Suppressor macrophage treated with lipopolysaccharide for 1 hour (primary cell): ENCODE data around the gene LPCAT2.
A peak's percentile ranks its signal among the peaks of the same experiment; 100 is the strongest.

Experiments used
- DNase-seq, 3 donors: peaks; one replicate each; pipeline ENCODE4 v3.0.0-alpha.2; 2020 to 2022

Gene LPCAT2

GRCh38 chr16:55480228-55480655 is 28.6 kb upstream of the LPCAT2 start:
- DNase-seq: peak; percentile 29 to 65 (median 35)

DNA sequence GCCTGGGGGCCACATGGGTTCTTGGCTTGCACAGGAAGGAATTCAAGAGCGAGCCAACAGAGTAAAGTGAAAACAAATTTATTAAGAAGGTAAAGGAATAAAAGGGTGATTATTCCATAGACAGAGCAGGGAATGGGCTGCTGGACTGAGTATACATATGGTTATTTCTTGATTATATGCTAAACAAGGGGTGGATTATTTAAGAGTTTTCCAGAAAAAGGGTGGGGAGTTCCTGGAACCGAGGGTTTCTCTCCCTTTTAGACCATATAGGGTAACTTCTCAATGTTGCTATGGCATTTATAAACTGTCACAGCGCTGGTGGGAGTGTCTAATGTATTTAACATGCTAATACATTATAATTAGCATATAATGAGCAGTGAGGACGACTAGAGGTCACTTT is 27.8 kb upstream of the LPCAT2 start:
- DNase-seq: no peak

DNA sequence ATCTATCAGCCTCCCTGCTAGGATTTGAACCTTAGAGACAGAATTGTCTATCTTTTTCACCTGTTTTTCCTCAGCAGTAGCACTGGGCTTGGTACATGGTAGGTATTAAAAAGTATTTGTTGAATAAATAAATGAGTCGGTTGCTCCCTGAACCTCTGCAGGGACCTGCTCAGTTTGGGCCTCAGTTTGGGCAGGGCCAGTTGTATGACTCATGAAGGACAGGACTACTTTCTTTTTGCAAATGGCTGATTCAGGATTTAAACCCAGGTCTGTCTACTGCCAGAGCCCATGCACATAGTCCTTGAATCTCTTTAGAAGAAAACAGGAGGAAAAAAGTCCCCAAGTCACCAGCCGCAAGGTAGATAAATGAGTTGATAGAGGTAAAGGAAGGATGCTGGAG is 26.8 kb upstream of the LPCAT2 start:
- DNase-seq: no peak

DNA sequence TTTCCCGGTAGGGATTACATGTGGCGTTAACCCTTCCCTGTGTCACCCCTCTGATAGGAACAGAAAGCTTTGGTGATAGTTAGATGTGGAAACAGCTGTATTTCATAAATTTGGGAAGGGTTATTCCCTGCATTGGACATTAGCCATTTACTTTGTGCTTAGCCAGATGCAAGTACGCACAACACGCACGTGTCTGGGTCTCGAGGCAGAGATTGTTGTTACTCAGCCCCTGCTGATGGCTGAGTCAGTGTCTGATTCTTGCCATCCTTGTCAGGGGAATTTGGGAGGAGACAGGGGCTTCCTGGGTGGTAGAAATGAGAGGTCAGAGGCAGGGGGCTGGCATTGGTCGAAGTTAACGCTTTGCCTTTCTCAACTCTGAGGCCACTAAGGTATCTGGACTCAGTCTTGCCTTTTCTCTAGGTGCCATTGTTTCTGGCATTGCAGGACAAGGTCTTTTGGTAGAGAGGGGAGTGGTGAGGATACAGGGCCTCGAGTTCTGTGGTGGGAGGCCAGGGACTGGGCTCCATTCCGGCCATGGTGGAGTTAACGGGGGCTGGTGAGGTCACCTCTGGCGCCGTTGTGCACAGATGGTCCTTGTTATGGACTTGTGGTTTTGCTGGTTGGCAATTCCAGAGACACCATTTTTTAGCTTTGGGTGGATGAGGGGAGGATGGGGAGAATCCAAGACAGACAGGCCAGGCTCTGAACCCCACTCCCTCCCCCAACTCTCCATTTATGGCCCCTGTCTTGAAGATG is 21.6 kb upstream of the LPCAT2 start:
- peak in 1 of 3 donors; percentile 27 for DNase-seq

GRCh38 chr16:55488306-55488705 is 20.6 kb upstream of the LPCAT2 start:
- no peak for DNase-seq

- no peak for DNase-seq
These were observed 19.5 kb upstream of the LPCAT2 start for GRCh38 chr16:55489119-55489955.

- DNase-seq: no peak
These were observed 19.0 kb upstream of the LPCAT2 start for GRCh38 chr16:55489956-55490265.

DNA sequence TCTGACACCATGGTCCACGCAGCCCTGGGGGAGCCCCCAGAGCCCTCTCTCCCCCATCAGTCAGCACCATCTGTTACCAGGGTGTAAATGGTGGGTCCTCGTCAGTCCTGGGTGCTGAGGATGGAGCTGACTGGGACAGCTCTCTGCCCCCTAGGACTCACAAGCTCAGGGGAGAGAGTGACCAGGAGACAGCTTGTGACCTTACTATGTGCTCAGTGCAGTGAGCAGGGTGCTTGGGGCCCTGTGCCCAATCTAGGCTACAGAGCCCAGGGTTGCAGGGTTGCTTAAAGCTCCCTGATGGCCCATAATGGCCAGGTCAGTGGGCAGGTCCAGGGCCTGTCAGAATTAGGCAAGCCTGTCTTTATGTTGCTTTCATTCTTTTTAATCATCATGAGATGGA is 18.6 kb upstream of the LPCAT2 start:
- no peak for DNase-seq

- DNase-seq: no peak
These were observed 17.2 kb upstream of the LPCAT2 start for GRCh38 chr16:55491691-55492090.

DNA sequence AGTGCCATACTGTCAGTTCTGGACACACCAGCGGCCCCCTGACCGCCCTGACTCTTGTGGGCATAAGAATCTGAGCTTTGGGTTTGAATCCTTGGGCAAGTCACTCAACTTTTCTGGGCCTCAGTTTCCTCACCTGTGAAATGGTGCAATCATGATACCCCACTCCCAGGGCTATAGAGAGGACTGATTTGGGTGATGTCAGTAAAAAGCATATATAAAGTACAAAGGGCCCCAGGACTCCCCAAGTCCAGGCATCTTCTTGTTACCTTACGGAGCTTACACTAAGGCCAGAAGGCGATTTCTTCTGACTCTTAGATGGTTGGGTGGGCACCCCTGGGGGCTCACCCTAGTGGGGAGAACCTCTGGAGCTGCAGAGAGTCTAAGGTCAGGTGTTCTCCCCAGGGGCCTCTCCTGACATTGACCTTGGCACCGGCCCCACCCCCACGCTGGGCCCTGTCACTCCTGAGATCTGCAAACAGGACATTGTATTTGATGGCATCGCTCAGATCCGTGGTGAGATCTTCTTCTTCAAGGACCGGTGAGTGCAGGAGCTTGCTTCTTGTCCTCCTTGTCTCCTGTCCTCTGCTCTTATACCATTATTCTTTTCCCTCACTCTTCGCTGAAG is 16.0 kb upstream of the LPCAT2 start:
- DNase-seq: no peak

GRCh38 chr16:55494994-55495421 is 13.9 kb upstream of the LPCAT2 start:
- peak; percentile 75 to 83 (median 80) for DNase-seq

DNA sequence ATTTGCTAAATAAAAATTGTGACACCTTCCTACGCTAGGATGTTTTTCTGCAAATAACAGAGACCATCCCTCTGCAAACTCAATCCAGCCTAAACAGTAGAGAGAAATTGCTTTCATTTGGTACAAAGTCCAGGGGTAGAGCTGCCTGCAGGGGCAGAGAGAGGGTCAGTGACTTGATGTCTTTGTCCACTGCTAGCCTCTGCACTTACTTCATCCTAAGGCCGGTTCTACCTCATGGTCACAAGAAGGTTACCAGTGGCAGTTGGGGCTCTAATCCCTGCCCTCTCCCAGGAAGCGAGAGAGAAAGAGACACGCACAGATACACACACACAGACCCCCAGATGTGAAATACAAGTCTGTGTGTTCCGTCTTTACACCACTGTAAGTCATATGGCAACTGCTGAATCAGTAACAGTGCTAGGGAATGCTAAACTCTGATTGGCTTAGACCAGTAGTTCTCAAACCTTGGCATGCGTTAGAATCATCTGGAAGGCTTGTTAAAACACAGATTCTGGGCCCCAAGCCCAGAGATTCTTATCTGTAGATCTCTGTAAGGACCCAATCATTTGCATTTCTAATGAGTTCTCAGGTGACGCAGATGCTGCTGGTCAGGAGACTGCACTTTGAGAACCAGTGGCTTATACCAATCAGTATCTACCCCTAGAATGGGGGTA is 13.1 kb upstream of the LPCAT2 start:
- DNase-seq: no peak

GRCh38 chr16:55496509-55497145 is 12.2 kb upstream of the LPCAT2 start:
- no peak for DNase-seq

DNA sequence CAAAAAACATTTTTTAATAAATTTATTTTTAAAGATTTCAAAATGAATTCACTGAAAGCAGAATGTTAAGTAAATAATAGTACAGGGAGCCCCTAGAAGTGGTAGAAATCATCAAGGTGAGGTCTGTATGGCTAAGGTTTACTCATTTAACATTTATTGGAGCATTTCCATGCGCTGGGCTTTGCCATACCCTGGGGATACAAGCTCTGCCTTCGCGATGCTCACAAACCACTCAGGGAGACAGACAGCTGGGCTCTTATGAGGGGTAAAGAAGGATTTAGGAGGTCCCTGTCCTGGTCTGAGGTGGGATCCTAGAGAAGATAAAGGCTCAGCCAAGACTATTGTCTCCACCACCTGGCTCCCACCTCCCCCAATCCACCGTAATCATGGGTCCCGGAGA is 11.3 kb upstream of the LPCAT2 start:
- DNase-seq: no peak

- DNase-seq: no peak
These were observed 10.8 kb upstream of the LPCAT2 start for GRCh38 chr16:55498101-55498500.

DNA sequence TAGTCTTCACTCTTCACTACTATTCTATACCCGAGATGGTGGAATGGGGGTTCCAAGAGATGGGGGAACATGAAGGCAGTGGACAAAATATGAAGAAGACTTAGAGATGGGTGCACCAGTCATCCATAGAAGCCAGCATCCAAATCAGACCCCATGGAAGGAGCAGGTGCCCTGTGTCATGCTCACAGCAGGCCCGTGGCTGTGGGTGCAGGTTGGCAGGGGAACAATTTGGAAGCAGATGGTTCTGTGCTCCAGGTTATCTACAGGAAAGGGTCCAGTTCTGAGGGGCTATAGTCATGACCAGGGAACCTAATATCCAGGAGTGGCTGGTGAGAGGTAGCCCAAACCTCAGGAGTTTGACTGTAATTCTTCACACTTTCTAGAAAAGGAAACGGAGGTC is 9.6 kb upstream of the LPCAT2 start:
- DNase-seq: no peak

- DNase-seq: peak in 2 of 3 donors; percentile 39 to 44
These were observed 8.8 kb upstream of the LPCAT2 start for GRCh38 chr16:55499951-55500529.

DNA sequence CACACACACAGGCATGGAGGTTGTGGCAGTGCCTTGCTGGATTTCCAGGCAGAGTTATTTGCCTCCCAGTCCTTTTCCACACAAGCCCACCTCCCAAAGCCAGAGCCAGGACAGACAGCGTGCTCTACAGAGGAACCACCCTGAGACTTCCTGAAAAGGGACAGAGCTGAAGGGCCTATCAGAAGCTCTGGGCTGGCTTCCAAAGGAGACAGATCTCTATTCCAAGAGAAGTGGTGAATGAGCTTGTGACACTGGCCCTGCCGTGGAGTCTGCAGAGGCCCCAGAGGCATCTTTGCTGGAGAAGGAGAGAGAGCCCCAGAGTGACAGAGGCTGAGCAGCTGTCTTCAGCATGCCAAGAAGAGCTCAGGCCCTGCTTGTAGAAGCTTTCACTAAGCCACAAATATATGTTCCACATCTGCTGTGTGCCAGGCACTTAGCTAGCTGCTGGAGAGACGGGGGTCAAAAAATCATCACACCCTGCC is 8.3 kb upstream of the LPCAT2 start:
- peak; percentile 61 to 62 (median 61) for DNase-seq

- peak in 1 of 3 donors; percentile 39 for DNase-seq
These were observed 7.1 kb upstream of the LPCAT2 start for GRCh38 chr16:55501549-55502322.

DNA sequence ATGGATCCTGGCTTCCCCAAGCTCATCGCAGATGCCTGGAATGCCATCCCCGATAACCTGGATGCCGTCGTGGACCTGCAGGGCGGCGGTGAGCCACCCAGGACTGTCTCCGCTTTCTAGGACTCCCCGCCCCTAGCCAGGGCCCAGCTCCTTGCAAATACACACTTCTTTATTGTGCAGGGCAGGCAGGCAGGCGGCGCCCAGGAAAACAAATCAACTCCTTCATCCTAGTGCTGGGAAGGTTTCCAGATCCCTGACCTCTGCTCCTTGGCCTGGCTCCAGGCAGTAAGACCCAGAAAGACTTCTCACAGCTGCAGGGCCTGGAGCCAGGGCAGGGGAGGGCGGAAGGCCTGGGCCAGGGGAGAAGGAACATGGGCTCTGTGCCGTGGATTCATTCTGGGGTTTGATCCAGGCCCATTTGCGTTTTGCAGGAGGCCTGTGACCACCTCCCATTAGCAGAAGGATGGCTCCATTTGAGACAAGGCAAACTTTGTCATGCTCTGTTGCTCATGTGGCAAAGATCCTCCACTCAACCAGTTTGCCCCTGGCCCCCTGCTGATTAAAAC is 6.0 kb upstream of the LPCAT2 start:
- no peak for DNase-seq
